DMS114 treated with DMSO at 0.1 percent for 48 hours (cell line): ENCODE results near the gene KLB.
A peak's percentile ranks its signal among the peaks of the same experiment; 100 is the strongest.
"Not testable (repeated sequence)": the region's sequence is repeated elsewhere in the genome, so short reads cannot be mapped to it uniquely, and the experiment has no call there.

Source experiments
- DNase-seq: peaks from one replicate; lab custom pipeline; 2025; ENCODE audit not compliant: unreplicated experiment; lab: John Stamatoyannopoulos, UW

KLB gene

DNA sequence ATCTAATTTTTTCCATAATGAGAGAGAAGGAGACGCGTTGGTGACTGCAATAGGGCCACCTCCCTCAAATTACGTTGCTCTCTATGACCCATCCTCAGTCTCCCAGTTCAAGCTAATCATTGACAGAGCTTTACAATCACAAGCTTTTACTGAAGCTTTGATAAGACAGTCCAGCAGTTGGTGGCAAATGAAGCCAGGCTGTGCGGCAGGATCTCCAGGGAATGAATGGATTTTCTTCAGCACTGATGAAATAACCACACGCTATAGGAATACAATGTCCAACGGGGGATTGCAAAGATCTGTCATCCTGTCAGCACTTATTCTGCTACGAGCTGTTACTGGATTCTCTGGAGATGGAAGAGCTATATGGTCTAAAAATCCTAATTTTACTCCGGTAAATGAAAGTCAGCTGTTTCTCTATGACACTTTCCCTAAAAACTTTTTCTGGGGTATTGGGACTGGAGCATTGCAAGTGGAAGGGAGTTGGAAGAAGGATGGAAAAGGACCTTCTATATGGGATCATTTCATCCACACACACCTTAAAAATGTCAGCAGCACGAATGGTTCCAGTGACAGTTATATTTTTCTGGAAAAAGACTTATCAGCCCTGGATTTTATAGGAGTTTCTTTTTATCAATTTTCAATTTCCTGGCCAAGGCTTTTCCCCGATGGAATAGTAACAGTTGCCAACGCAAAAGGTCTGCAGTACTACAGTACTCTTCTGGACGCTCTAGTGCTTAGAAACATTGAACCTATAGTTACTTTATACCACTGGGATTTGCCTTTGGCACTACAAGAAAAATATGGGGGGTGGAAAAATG is at the start of gene KLB:
TSS of gene KLB (plus strand) at position 168 of the 821 bp plus-strand sequence. CDS start at position 188, 20 bp downstream.
- DNase-seq = no peak

GRCh38 chr4:39357002-39357401 is 49.7 kb upstream of the KLB start:
- DNase-seq = no peak

- not testable (repeated sequence) for DNase-seq
Observed at GRCh38 chr4:39360611-39361010, 46.1 kb upstream of the KLB start.

GRCh38 chr4:39362827-39363226 is 43.9 kb upstream of the KLB start:
- DNase-seq = no peak

- DNase-seq = no peak
Observed at GRCh38 chr4:39363773-39364393, 42.8 kb upstream of the KLB start.

DNA sequence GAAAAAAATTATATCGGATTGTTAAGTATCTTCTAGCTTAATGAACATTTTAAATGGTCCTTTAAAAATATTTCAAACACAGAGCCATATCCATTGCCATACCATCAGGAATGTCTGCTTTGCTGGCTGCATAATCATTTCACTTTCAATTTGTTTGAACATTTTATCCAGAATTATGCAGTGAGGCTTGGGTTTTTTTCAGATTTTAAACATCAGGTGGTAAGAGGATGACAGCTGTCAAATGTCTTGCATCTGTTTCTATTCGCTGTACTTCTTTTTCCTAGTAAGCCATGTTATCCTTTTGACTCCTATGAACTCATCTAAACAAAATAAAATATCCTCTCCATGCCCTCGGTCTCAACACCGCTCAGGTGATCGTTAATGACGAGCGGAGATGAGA is 41.4 kb upstream of the KLB start:
- no peak for DNase-seq

- peak; percentile 50 for DNase-seq
Observed at GRCh38 chr4:39365830-39366771, 40.6 kb upstream of the KLB start, which contains the start of gene RFC1. TSS of gene RFC1 (minus strand) at chr4:39366362. CDS start at chr4:39366241, 121 bp downstream.

DNA sequence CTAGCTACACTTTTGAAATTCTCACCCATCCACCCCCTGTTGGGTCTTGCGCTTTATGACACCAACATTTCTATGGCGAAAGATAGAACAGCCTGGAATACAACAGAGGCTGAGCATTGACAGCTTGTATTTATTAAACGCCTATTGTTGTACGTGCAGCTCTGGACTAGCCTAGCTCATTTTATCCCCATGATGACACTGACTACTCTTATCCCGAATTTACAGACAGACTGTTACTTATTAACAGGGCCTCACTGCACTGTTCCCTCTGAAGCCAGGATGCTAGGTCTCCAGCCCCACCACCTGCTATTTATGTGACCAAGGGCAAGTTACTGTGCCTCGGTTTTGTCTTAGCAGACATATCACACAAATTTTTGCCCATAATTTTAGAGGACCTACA is 39.6 kb upstream of the KLB start:
- DNase-seq = no peak

GRCh38 chr4:39369301-39369700 is 37.4 kb upstream of the KLB start:
- no peak for DNase-seq

- DNase-seq = not testable (repeated sequence)
Observed at GRCh38 chr4:39371209-39371608, 35.5 kb upstream of the KLB start.

DNA sequence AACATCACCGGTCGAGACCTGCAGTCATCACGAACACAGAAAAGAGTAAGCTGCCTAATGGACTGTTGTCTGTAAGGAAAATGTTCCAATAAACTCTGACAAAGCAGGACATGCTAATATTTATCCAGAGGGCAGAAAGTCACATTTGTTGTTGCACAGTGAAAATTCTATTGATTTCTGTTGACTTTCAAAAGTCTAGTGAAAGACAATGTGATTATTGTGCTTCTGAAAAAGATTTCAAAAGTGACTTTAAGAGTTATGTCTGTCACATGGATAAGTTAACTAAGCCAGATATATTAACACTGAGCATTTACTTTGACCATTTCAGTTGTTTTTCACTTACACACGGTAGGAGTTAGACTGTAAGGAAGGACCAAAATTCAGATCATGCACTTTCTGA is 31.3 kb upstream of the KLB start:
- DNase-seq = no peak

GRCh38 chr4:39383690-39384089 is 23.0 kb upstream of the KLB start:
- DNase-seq = no peak

GRCh38 chr4:39384563-39384962 is 22.2 kb upstream of the KLB start:
- no peak for DNase-seq

GRCh38 chr4:39390603-39391002 is 16.1 kb upstream of the KLB start:
- DNase-seq = no peak

GRCh38 chr4:39394706-39395105 is 12.0 kb upstream of the KLB start:
- no peak for DNase-seq

- not testable (repeated sequence) for DNase-seq
Observed at GRCh38 chr4:39401640-39402039, 5.1 kb upstream of the KLB start.

DNA sequence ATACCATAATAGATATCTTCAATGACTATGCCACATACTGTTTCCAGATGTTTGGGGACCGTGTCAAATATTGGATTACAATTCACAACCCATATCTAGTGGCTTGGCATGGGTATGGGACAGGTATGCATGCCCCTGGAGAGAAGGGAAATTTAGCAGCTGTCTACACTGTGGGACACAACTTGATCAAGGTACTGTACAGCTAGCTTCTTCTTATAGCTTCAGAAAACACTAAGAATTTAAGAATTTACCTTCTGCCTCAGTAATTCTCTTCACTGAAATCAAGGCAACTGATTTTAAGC is 805 bp downstream of the KLB start:
- DNase-seq = no peak

DNA sequence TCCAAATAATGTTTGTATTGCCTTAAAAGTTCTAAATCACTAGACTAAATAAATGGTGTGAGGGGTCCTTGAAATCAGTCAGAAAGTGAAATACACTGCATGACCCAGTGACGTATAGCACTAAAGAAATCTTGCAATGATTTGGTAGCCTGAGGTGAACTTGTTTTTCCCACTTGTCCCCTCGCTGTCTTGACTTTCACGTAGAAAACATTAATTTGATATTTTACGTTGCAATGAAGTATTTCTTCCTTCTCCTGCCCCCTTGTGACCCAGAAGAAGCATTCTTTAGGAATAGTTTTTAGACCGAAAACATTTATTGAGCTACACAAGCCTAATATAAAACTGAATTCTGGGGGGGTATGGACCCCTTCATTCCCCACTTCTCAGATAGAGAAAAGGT is 3.7 kb downstream of the KLB start:
- DNase-seq = no peak

DNA sequence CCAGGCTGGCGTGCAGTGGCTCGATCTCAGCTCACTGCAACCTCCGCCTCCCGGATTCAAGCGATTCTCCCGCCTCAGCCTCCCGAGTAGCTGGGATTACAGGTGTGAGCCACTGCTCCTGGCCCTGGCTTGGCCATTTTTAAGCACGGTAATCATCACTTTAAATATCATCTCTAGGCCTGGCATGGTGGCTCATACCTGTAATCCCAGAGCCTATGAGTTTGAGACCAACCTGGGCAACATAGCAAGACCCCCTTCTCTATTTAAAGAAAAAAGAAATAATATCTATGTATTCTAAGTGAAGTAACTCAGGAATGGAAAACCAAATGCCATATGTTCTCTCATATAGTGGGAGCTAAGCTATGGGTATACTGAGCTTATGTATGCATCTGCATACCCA is 4.8 kb downstream of the KLB start:
- DNase-seq = not testable (repeated sequence)

DNA sequence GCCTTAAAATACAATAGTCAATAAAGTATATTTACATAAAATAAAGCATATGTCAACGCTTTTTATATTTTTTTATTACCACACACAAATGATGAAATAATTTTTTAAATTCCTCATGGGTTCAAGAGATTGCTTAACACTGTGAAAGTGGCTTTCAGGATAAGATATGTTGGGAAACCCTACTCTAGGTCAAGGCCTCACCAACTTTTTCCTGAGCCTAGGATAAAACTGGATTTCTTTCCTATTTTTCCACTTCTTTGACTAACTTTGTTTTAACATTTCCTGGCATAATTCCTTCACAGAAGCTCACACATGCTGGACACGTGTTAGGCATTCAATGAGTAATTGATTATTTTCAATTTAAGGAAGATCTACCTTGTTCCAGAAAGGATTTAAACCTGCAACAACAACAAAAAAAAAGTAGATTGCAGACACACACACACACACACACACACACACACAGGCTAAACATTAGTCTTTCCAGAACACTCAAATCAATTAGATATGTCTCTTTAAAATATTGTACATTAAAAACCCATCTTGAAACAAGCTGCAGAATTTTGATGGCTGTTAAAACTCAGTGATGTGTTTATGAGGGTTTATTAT is 9.1 kb downstream of the KLB start:
- no peak for DNase-seq

- no peak for DNase-seq
Observed at GRCh38 chr4:39422247-39422646, 15.5 kb downstream of the KLB start.
